SKM-1 (cell line): ENCODE data around the gene SMG6.
"Not testable (repeated sequence)": the region's sequence is repeated elsewhere in the genome, so short reads cannot be mapped to it uniquely, and the experiment has no call there.

Source experiments
- DNase-seq: peaks from one replicate; lab custom pipeline; 2025; ENCODE audit not compliant: unreplicated experiment; lab: John Stamatoyannopoulos, UW

The SMG6 gene

DNA sequence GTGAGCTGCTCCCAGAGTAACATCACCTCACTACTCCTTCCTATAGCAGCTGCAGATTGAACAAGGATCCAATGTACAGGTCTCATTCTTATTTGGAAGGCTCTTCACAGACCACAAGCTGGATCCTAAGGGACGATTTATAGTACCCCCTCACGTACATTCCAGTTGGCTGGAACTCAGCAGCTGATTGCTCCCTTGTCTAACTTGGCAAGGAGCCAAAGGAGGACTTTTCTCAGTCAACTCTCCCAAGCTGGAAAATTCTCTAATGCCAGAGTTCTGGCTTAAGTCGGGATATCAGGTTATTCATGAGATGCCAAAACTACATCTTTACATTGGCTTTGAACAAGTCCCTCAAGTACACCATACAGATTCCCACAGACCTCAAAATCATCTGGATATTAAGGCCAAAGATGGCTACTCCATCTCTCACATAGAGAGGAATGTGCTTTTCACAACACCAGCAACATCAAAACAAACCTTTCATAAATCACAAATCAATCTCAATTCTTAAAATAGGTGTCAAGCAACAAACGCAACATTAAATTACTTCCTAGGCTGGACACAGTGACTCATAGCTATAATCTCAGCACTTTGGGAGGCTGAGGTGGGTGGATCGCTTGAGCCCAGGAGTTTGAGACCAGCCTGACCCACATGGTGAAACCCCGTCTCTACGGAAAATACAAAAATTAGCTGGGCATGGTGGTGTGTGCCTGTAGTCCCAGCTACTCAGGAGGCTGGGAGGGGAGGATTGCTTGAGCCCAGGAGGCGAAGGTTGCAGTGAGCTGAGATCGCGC, 39.3 kb downstream of the SMG6 start:
- DNase-seq: no peak

DNA sequence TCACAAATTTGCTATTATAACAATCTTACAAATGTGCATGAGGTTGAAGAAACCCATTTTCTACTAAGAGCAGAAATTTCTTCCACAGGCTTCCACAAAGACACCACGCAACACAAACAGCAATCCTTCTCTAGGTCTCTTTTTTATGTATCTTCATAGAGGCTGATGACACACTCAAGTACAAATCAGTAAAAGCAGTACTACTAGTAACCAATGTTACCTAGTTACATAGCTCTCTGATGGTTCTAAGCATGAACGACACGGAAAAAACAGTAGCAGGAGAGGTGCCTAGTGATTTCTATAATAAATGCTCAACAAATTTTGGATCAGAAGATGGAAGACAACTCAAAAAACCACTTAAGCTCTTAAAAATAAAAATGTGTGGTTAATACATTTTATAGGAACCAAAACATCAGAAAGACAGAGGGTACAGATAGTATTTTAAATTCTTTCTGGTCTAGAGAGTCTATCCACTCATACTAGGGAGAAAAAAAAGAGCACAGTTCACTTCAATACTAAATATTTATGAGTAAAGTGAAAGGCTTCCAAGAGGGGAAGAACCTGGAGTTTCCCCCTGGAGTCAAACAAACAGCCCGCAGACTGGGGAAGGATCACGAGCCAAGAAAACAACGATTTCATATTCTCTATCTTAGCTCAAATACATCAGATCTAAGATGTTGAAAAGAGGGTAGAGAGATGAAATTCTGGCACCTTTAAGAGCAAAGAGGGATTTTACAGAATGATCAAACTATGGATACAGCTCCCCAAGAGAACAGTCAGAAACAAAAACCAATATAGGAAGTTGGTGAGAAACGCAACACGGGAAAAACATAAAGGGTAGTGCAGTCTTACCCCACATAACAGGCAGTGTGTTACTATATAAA, 40.2 kb downstream of the SMG6 start:
- no peak for DNase-seq

GRCh38 chr17:2262135-2262587, 41.4 kb downstream of the SMG6 start:
- no peak for DNase-seq

- DNase-seq: no peak
Observed at GRCh38 chr17:2259769-2260536, 43.6 kb downstream of the SMG6 start.

- not testable (repeated sequence) for DNase-seq
Observed at GRCh38 chr17:2258830-2259229, 44.8 kb downstream of the SMG6 start.

DNA sequence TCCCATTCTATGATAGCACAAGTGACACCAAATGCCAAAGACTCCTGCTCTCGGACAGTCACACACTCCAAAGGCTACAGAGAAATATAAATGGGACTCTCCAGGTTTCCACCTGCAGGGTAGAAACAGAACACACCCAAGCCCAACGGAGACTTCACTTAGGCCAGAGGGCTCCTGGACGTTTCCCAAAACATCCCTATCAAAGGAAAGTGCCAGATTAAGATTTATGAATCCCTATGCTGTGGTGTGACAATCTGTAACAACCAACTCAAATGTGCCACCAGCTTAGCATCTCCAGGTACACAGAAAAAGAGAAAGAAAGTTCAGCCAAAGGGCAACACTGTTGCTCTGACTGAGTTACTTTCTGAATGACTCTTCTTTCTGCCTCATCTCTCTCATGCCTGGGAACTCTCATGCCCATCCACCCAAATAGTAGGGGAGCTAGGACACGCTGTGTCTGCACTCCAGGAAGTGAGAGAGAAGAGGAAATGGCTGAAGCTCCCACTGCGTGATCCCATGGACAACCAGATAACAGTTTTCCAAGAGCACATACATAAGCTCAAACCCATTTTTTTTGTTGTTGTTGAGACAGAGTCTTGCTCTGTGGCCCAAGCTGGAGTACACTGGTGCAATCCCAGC, 49.7 kb downstream of the SMG6 start:
- DNase-seq: no peak

GRCh38 chr17:2253362-2253761, 50.2 kb downstream of the SMG6 start:
- no peak for DNase-seq

DNA sequence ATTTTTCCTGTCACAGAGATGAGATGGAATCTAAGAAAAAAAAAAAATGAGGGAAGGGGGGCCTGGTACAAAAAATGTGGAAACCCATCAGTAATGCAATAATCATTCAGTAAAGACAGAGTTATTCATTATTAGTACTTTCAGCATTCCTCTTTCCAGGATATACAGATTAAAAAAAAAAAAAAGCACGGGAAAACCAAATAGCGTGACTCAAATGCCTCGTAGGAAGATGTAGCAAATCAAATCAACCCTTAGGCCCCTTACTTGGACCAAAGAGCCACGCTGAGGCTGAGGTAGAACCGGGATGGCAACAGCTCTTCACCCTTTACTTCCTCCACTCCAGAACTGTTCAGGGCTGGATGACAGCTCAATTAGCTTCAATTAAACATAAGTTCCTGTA, 52.5 kb downstream of the SMG6 start:
- DNase-seq: no peak

- DNase-seq: no peak
Observed at GRCh38 chr17:2250140-2251095, 53.2 kb downstream of the SMG6 start.

DNA sequence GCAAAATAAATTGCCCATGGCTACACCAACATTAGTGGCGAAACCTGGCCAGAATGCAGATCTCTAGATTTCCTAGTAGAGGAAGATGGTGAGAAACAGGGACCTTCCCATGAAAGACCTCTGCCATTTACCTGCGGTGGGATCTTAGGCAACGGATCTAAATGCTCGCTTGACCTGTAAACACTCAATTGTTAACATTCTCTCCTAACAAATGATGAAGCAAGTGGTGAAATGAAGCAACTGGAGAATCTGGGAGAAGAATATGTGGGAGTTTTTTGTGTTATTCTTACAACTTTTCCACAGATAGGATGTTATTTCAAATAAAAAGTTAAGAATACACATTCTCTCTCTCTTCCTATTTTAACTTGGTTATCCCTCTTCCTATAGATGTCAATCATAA, 56.6 kb downstream of the SMG6 start:
- no peak for DNase-seq

DNA sequence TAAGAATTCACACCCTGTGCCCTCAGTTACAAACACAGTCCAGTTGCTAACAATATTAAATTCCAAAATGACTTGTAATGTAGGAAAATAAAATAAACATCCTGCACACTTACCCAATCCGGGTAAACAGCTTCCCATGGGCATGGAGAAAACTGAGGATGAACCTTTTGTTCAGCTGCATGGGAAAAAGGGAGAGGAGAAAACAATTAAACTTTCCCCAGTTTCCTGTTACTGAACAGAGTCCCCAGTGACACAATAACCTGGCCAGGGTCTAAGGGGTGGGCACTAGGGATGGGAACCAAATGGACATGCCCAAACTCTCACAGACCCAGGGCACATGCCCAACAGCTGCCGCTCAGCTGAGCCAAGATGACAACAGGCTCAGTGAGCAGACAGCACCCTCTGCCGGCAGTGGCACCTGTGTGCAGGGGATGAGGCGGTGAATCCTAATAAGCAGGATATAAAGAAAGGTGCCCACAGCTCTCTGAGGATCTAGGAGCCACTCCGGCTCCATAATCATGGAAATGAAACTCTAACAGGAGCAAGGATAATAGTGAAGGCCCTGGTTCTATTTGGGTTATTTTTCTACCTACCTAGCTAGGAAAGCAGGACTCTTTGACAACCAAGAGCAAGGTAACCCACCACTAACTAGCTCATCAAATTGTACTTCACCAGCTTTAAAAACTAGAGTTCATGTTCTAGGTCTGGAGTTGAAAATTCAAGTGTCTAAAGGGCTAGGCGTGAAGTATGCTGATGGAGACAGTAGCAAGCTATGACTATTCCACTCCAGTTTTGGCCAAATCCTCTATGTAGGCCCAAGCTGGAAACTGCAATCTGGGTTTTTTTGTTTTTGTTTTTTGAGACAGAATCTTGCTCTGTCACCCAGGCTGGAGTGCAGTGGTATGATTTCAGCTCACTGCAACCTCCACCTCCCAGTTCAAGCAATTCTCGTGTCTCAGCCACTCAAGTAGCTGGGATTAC, 58.8 kb downstream of the SMG6 start:
- no peak for DNase-seq

GRCh38 chr17:2243953-2244352, 59.6 kb downstream of the SMG6 start:
- no peak for DNase-seq

DNA sequence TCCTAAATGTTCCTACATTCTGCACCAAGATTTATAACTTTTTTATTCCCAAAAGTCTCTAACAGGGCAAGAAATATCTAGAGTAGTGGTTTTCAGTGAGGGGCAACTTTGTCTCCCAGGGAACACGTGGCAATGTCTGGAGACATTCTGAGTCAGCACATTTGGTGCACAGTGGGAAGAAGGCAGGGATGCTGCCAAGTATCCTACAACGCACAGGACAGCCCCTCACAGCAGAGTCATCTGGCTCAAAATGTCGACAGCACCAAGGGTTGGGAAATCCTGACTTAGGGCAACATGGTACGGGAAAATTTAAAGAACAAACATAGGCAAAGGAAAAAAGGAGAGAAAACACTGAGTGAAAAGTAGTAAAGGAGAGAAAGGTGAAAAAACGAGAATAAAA, 61.8 kb downstream of the SMG6 start:
- no peak for DNase-seq

DNA sequence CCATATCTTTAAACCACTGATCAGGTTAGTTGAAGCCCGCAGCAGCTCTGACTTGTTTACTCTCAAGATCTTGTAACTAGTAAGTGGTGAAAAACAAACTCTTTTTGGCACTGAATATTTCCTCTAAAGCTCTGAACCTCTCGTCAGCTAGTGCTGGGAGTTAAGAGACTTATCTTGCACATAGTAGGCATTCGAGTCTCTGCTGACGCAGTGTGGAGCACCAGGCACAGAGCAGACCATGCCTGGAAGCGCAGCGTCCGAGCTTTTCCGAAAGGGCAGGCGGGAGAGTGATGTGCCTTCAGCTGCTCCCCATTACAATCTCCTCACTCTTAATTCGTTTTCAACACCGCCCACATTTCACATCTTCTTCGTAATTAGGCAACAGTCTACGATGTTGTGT, 63.0 kb downstream of the SMG6 start:
- no peak for DNase-seq

DNA sequence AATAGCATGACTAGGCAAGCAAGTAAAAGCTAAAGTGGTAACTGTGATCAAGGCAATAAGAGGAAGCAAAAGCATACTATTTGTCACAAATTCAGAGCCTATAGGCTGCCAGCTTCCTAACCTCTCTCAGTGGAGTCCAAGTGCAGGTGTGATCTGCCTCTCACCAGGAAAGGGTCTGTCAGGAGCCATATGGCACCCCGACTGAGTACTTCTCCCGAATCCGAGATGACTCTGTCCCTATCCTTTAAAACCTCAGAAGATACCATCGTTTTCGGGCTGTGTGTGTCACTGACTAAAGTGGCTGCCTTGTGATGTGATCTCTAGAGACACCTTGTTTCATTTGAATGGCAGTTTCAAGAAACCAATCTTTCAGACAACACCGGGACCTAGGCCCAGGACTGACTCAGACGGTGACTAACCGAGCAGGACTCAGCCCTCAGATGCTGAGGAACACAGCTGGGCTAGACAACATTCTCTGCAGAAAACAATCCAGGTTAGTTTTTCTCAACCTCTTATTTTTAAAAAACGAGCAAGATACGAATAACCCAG, 63.6 kb downstream of the SMG6 start:
- DNase-seq: no peak

DNA sequence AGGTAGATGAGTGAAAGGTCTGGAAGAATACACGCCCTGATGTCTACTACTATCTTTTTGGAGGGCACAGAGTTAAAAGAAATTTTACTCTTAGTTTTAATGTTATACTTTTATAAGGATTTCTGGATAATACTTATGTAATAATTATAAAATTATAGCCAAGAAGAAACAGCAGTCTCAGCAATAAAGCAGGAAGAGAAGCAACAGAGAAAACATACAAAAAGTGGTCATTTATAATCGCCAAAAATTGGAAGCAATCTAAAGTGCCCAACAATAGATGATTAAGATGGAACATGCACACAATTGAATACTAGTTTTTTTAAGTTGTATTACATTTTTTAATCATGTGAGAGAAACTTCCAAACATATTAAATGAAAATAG, 64.4 kb downstream of the SMG6 start:
- DNase-seq: no peak

DNA sequence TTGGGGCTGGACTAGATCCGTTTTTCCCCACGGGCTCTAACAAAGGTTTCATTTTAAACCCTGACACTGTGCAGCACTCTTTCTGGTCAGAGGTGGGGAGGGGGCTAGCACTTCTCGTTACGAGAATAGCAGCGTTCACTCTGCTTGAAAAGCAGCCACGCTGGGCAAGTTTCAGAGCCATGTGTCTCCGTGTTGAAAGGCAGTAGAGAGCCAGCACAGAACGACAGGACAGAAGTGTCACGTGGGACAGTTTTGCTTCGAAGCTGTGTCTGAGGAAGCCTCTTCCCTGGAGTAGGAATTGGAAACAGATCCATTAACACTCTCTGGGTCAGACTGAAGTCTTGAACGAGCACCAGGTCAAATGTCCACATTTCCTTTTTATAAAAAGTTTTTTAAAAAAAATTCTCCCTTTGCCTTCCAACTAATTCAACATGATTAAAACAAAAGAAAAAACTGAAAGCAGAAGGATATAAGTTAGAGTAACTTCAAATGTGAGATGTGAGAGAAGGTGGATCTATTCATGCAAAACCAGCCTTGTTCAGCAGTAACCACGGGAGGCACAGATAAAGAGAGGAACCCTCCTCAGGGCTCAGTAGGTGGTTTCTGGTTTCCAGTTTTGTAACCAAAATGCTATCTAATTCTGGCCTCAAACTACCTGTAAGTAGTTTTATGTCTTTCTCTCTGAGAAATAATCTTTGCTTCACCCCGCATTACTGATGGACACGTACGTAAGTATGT, 65.0 kb downstream of the SMG6 start:
- no peak for DNase-seq

DNA sequence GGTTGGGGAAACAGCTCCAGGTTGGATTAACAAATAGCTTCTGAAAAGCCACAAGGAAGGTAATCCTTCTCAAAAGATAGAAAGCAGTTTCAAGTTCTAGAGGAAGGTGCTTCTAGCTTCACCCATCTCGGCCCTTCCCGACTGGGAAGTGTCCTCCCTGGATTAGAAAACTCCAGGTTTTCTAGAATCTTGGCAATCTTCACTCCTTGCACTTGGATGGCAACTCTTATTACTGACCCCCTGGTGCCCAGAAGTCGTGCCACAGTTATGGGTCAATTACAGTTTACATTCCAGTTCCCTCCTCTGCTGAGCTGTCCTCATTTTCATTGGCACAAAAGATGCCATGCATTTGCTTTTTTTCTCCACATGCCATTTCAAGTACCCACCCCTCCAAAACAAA, 65.6 kb downstream of the SMG6 start:
- no peak for DNase-seq
